NCI-H2029 (cell line): ENCODE data around the gene SGPL1.
"Not testable (repeated sequence)": the region's sequence is repeated elsewhere in the genome, so short reads cannot be mapped to it uniquely, and the experiment has no call there.

Experiments used
- DNase-seq: peaks from one replicate; lab custom pipeline; 2025; lab: John Stamatoyannopoulos, UW

SGPL1 gene

GRCh38 chr10:70906031-70906783 is 90.5 kb downstream of the SGPL1 start:
- no peak for DNase-seq

- DNase-seq, result no peak
These were observed 91.3 kb downstream of the SGPL1 start for GRCh38 chr10:70906953-70907636.

GRCh38 chr10:70907637-70908405 is 92.1 kb downstream of the SGPL1 start:
- DNase-seq, result no peak

GRCh38 chr10:70908406-70909296 is 92.9 kb downstream of the SGPL1 start:
- DNase-seq, result no peak

- no peak for DNase-seq
These were observed 93.7 kb downstream of the SGPL1 start for GRCh38 chr10:70909326-70909935.

- DNase-seq, result no peak
These were observed 95.0 kb downstream of the SGPL1 start for GRCh38 chr10:70910486-70911341.

- no peak for DNase-seq
These were observed 95.6 kb downstream of the SGPL1 start for GRCh38 chr10:70911386-70911785.

- no peak for DNase-seq
These were observed 96.8 kb downstream of the SGPL1 start for GRCh38 chr10:70912556-70912955.

- DNase-seq, result no peak
These were observed 97.6 kb downstream of the SGPL1 start for GRCh38 chr10:70913191-70913892.

- DNase-seq, result no peak
These were observed 98.1 kb downstream of the SGPL1 start for GRCh38 chr10:70913893-70914240.

GRCh38 chr10:70914316-70914864 is 98.6 kb downstream of the SGPL1 start:
- no peak for DNase-seq

GRCh38 chr10:70915206-70915605 is 99.5 kb downstream of the SGPL1 start:
- DNase-seq, result no peak

- DNase-seq, result no peak
These were observed 100.1 kb downstream of the SGPL1 start for GRCh38 chr10:70915806-70916205.

- no peak for DNase-seq
These were observed 100.5 kb downstream of the SGPL1 start for GRCh38 chr10:70916241-70916640.

- no peak for DNase-seq
These were observed 101.5 kb downstream of the SGPL1 start for GRCh38 chr10:70917226-70917625.

- DNase-seq, result no peak
These were observed 101.9 kb downstream of the SGPL1 start for GRCh38 chr10:70917635-70918034.

- DNase-seq, result no peak
These were observed 103.2 kb downstream of the SGPL1 start for GRCh38 chr10:70918851-70919530.

- not testable (repeated sequence) for DNase-seq
These were observed 104.2 kb downstream of the SGPL1 start for GRCh38 chr10:70919906-70920305.

GRCh38 chr10:70920519-70920918 is 104.8 kb downstream of the SGPL1 start:
- DNase-seq, result peak; percentile 57
